Astrocyte (in vitro differentiated cells and primary cell): ENCODE data around the gene SERPINB11.

ENCODE experiments used
- CTCF ChIP-seq: IDR thresholded peaks from 2 replicates; pipeline ENCODE4 v1.5.1; 2011; ENCODE audit warnings: low read depth, mild to moderate bottlenecking, inconsistent platforms, low read length, moderate library complexity; ENCODE audit not compliant: insufficient read depth
- EZH2 ChIP-seq: IDR thresholded peaks from 2 replicates; pipeline ENCODE4 v1.6.1; 2012; ENCODE audit warnings: mild to moderate bottlenecking, low read length, inconsistent platforms; ENCODE audit not compliant: insufficient read depth

GRCh38 chr18:63689064-63689463 lies 13.7 kb upstream of the SERPINB11 start:
- no peak for TF ChIP-seq EZH2
- TF ChIP-seq CTCF: no peak
